GM12892 (cell line): ENCODE results near the gene BCAS4.

ENCODE experiments used
- POLR2A ChIP-seq: IDR thresholded peaks from 2 replicates; pipeline ENCODE4 v1.6.1; 2011; ENCODE audit warnings: low read depth, low read length, control low read depth
- POLR2AphosphoS5 ChIP-seq: IDR thresholded peaks from 2 replicates; pipeline ENCODE4 v1.6.1; 2011; ENCODE audit warnings: low read depth, low read length, control low read depth
- TAF1 ChIP-seq: IDR thresholded peaks from 2 replicates; pipeline ENCODE4 v1.6.1; 2011; ENCODE audit warnings: low read depth, mild to moderate bottlenecking, control low read depth, low read length, borderline replicate concordance

DNA sequence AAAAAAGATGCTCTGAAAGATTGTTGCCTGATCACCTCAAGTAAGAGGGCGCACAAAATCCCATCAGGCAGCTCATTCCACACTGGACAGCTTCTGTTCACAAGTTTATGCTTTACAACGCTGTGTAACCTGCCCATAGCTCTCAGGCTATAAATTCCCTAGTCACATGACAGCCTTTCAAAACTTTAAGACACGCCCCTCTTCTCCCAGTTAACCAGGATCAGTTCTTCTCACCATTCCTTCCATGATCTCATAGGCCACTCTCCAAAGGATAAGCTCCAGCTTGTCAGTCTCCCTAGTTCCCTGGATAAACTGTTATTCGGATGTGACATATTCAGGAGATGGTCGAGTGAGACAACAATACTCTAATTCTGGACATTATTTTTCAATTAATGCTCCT lies 121.4 kb downstream of the BCAS4 start:
- no peak for TF ChIP-seq TAF1
- no peak for TF ChIP-seq POLR2A
- TF ChIP-seq POLR2AphosphoS5: no peak
